ENCODE data around the gene DACH1.

Gene DACH1

GRCh38 chr13:71634602-71635443, 232.2 kb downstream of the DACH1 start:
- H2AFZ ChIP-seq (ENCODE audit: low read depth, low read length): no peak overlapping the region
- H3K36me3 ChIP-seq (replicated peaks; ENCODE audit: low read depth, low read length): no peaks in the 10 kb centered on the region
- H3K9me3 ChIP-seq (ENCODE audit: insufficient read depth, low read length): no peaks in the 10 kb centered on the region
- no peak overlapping the region for H3K4me3 ChIP-seq (ENCODE audit: low read length)
- no peak overlapping the region for H3K27ac ChIP-seq (ENCODE audit: low read length)
- no peaks in the 10 kb centered on the region for H3K79me2 ChIP-seq (ENCODE audit: low read length)
- no peak overlapping the region for H3K4me2 ChIP-seq (ENCODE audit: low read length)
- no peak overlapping the region for H3K9ac ChIP-seq (ENCODE audit: low read length)
- no peaks in the 10 kb centered on the region for H3K27me3 ChIP-seq (ENCODE audit: low read depth, low read length)
- H4K20me1 ChIP-seq (ENCODE audit: insufficient read depth, low read length): no peaks in the 10 kb centered on the region
- no peaks in the 10 kb centered on the region for H3K4me1 ChIP-seq (ENCODE audit: low read length)
- no peak for TF ChIP-seq CTCF (IDR thresholded peaks at IDR 0.05; ENCODE audit: low read depth, low read length)

GRCh38 chr13:71634182-71634581, 232.8 kb downstream of the DACH1 start:
- no peak overlapping the region for H2AFZ ChIP-seq (ENCODE audit: low read depth, low read length)
- no peaks in the 10 kb centered on the region for H3K79me2 ChIP-seq (ENCODE audit: low read length)
- TF ChIP-seq CTCF (IDR thresholded peaks at IDR 0.05; ENCODE audit: low read depth, low read length) (no peak), EZH2phosphoT487 (IDR thresholded peaks at IDR 0.05; ENCODE audit: low read depth) (no peak)
- no peak overlapping the region for H3K27ac ChIP-seq (ENCODE audit: low read length)
- no peaks in the 10 kb centered on the region for H3K9me3 ChIP-seq (ENCODE audit: insufficient read depth, low read length)
- no peaks in the 10 kb centered on the region for H4K20me1 ChIP-seq (ENCODE audit: insufficient read depth, low read length)
- no peak overlapping the region for H3K4me3 ChIP-seq (ENCODE audit: low read length)
- H3K4me1 ChIP-seq (ENCODE audit: low read length): no peaks in the 10 kb centered on the region
- H3K4me2 ChIP-seq (ENCODE audit: low read length): no peak overlapping the region
- H3K9ac ChIP-seq (ENCODE audit: low read length): no peak overlapping the region
- H3K27me3 ChIP-seq (ENCODE audit: low read depth, low read length): no peaks in the 10 kb centered on the region
- no peaks in the 10 kb centered on the region for H3K36me3 ChIP-seq (replicated peaks; ENCODE audit: low read depth, low read length)

GRCh38 chr13:71632721-71633120, 234.3 kb downstream of the DACH1 start:
- Histone ChIP-seq H3K79me2 (ENCODE audit: low read length) (no peaks in the 10 kb centered on the region), H3K27ac (ENCODE audit: low read length) (no peak overlapping the region), H3K4me3 (ENCODE audit: low read length) (no peak overlapping the region), H2AFZ (ENCODE audit: low read depth, low read length) (no peak overlapping the region), H3K27me3 (ENCODE audit: low read depth, low read length) (no peaks in the 10 kb centered on the region), H3K9me3 (ENCODE audit: insufficient read depth, low read length) (no peaks in the 10 kb centered on the region), H4K20me1 (ENCODE audit: insufficient read depth, low read length) (no peaks in the 10 kb centered on the region), H3K4me2 (ENCODE audit: low read length) (no peak overlapping the region), H3K36me3 (replicated peaks; ENCODE audit: low read depth, low read length) (no peaks in the 10 kb centered on the region), H3K4me1 (ENCODE audit: low read length) (no peaks in the 10 kb centered on the region), H3K9ac (ENCODE audit: low read length) (no peak overlapping the region)
- no peak for TF ChIP-seq CTCF (IDR thresholded peaks at IDR 0.05; ENCODE audit: low read depth, low read length)
- TF ChIP-seq EZH2phosphoT487 (IDR thresholded peaks at IDR 0.05; ENCODE audit: low read depth): no peak

GRCh38 chr13:71632206-71632605, 234.8 kb downstream of the DACH1 start:
- Histone ChIP-seq H4K20me1 (ENCODE audit: insufficient read depth, low read length) (no peaks in the 10 kb centered on the region), H3K9me3 (ENCODE audit: insufficient read depth, low read length) (no peaks in the 10 kb centered on the region), H2AFZ (ENCODE audit: low read depth, low read length) (0 out of 2 replicates have a peak overlapping the region, but pooled peaks have one; percentile 35), H3K27ac (ENCODE audit: low read length) (no peak overlapping the region), H3K79me2 (ENCODE audit: low read length) (no peaks in the 10 kb centered on the region), H3K4me2 (ENCODE audit: low read length) (no peak overlapping the region), H3K4me1 (ENCODE audit: low read length) (no peaks in the 10 kb centered on the region), H3K9ac (ENCODE audit: low read length) (no peak overlapping the region), H3K4me3 (ENCODE audit: low read length) (no peak overlapping the region), H3K36me3 (replicated peaks; ENCODE audit: low read depth, low read length) (no peaks in the 10 kb centered on the region), H3K27me3 (ENCODE audit: low read depth, low read length) (no peaks in the 10 kb centered on the region)
- TF ChIP-seq CTCF (IDR thresholded peaks at IDR 0.05; ENCODE audit: low read depth, low read length) (no peak), EZH2phosphoT487 (IDR thresholded peaks at IDR 0.05; ENCODE audit: low read depth) (no peak)
